GM21825 (cell line): ENCODE results near the gene SLC25A1.

Experiments used
- ATAC-seq: cut with Tn5 transposase; IDR thresholded peaks from one replicate; pipeline ENCODE4 v1.9.1; 2021; ENCODE audit warnings: mild to moderate bottlenecking, moderate library complexity; ENCODE audit not compliant: unreplicated experiment

The SLC25A1 gene

GRCh38 chr22:19178657-19179496, at the start of gene SLC25A1:
Gene SLC25A1, minus strand, starts transcription at chr22:19178736. Its CDS starts 63 bp downstream, at chr22:19178673.
- ATAC-seq: peak; percentile 48

- ATAC-seq: no peak
Observed at GRCh38 chr22:19228179-19228578, 49.6 kb upstream of the SLC25A1 start.

GRCh38 chr22:19226428-19226827, 47.9 kb upstream of the SLC25A1 start:
- ATAC-seq: no peak

GRCh38 chr22:19225560-19225959, 47.0 kb upstream of the SLC25A1 start:
- no peak for ATAC-seq

GRCh38 chr22:19224985-19225384, 46.4 kb upstream of the SLC25A1 start:
- no peak for ATAC-seq

GRCh38 chr22:19224557-19224956, 46.0 kb upstream of the SLC25A1 start:
- ATAC-seq: no peak

GRCh38 chr22:19223617-19224016, 45.1 kb upstream of the SLC25A1 start:
- ATAC-seq: no peak

- ATAC-seq: no peak
Observed at GRCh38 chr22:19223110-19223509, 44.6 kb upstream of the SLC25A1 start.

GRCh38 chr22:19222242-19223005, 43.9 kb upstream of the SLC25A1 start:
- ATAC-seq: no peak

GRCh38 chr22:19220867-19221266, 42.3 kb upstream of the SLC25A1 start:
- ATAC-seq: no peak

GRCh38 chr22:19218541-19219233, 40.2 kb upstream of the SLC25A1 start:
- no peak for ATAC-seq

GRCh38 chr22:19216579-19216978, 38.0 kb upstream of the SLC25A1 start:
- no peak for ATAC-seq

- ATAC-seq: no peak
Observed at GRCh38 chr22:19215360-19215759, 36.8 kb upstream of the SLC25A1 start.

- no peak for ATAC-seq
Observed at GRCh38 chr22:19214078-19214473, 35.5 kb upstream of the SLC25A1 start.

- ATAC-seq: no peak
Observed at GRCh38 chr22:19213442-19214077, 35.0 kb upstream of the SLC25A1 start.

- ATAC-seq: no peak
Observed at GRCh38 chr22:19213001-19213400, 34.5 kb upstream of the SLC25A1 start.

GRCh38 chr22:19212302-19212870, 33.9 kb upstream of the SLC25A1 start:
- no peak for ATAC-seq

GRCh38 chr22:19210188-19210587, 31.7 kb upstream of the SLC25A1 start:
- no peak for ATAC-seq

- ATAC-seq: no peak
Observed at GRCh38 chr22:19208287-19208847, 29.8 kb upstream of the SLC25A1 start.

- no peak for ATAC-seq
Observed at GRCh38 chr22:19207884-19208283, 29.3 kb upstream of the SLC25A1 start.
